Left hindlimb (tissue), 1 donor: ENCODE data around the gene CST7.
A peak's percentile ranks its signal among the peaks of the same experiment; 100 is the strongest.
"Not testable (repeated sequence)": the region's sequence is repeated elsewhere in the genome, so short reads cannot be mapped to it uniquely, and the experiment has no call there.

Experiments used
- DNase-seq: peaks from one replicate; pipeline ENCODE4 v3.0.0-alpha.2; 2018

The CST7 gene

DNA sequence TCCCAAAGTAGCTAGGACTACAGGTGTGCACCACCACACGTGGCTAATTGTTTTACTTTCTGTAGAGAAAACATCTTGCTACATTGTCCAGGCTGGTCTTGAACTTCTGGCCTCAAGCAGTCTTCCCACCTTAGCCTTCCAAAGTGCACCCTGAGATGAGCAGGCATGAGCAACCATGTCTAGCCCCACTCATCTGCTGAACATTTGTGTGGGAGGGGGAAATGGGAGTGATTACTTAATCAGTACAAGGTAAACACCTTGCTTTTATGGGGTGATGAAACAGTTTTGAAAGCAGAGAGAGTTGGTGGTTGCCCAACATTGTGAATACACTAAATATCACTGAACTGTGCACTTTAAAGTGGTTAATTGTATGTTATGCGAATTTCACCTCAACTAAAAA is 38.2 kb downstream of the CST7 start:
- no peak for DNase-seq

DNA sequence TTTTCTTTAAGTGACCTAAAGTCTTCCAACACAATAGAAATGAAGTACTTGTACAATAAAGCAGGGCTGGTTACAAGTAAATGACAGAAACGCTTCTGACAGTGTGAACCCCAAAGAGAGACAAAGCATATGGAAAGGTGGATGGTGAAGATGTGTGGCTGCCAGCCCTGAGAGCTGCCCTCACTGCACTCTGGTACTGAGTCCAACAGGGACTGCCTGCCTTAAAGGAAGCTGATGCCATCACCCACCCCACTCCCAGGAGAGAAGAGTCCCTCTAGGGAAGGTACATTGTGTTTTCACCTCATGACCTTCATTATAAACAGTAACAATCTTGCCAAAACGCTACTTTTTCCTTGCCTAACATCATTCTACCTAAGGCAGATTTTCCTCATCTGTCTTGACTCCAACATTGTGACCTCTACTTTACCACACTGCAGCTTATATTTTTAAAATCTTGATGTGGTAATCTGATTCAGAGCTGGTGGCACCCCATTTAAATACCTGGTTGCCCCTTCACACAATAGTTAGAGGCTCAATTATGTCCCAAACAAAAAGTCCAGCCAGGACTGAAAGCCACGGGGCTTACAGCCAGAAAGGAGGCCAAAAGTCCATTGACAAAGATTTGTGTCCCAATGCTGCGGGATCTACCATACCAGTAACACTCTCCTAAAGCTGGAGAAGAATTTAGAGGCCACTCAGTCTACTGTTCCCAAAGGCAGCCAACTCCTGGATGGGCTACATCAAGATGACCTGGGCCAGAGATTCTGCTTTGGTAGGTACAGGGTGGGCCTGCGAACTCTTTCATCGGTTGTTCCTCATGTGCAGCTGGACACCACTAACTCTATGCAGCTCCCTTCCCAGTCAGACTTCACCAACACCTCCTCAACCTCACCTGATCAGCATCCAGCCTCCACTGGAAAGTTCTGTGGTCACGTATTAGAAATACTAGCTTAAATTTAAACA is 39.1 kb downstream of the CST7 start:
- DNase-seq, result no peak

DNA sequence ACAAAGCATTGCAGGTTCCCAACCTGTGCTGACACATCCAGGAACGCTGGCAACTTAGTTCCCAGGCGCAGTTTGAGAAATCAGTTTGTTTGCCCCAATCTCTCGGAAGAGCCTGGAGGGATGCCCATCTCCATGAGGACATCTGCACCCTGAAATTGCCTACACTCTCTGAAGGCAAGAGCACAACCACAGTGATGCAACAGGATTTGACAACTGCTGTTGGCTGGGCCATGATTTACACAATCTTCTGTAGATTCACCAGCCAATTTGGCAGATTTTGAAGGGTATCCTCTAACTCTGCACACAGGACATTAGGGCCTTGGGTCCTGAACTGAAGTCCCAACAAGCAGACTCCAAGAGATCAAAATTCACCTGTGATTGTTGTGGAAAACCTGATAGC is 40.1 kb downstream of the CST7 start:
- no peak for DNase-seq

DNA sequence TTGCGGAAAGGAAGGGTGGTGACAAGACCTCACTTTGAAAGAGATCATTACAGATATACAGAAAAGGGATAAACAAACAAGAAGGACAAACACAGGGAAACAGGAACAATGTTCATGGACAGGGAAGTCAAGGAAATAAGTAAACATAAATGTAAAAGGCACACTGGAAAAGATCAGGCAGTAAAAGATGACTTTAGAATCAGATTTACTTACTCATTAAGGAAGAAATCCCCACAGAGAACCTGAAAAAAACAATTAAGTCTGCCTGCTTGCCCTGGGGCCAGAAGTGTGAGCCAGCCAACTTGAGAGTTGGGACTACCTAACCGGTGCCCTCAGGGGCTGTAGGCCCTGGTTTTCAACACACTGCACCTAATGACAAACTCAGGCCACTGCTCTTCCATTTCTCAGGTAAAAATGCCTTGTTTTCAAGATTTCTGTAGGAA is 41.8 kb downstream of the CST7 start:
- no peak for DNase-seq

DNA sequence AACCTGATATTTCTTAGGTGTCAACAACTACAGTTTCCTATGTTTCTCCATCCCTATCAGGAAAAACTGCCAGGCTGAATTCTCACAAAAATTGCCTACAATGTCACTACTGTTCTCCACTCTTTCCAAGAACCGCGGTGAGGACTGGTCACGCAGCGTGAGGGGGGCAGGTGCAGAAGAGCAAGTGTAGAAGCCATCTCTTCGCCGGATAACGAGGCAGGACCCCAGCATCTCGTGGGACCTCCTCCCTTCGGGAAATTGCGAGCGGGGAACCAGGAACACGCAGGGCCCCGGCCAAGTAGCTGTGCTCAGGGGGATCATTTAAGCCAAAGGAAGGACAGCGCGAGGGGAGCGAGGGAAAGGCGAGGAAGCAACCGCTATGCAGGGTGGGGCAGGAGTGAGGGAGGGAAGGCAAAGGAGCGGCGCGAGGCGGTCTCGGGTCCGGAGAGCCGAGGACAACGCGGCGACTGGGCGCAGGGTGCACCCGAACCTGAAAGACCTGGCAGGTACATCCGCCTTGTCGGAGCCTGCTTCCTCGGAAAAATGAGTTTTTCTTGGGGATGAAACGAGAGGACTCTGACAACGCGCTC is 42.9 kb downstream of the CST7 start:
- DNase-seq, result peak; percentile 43

DNA sequence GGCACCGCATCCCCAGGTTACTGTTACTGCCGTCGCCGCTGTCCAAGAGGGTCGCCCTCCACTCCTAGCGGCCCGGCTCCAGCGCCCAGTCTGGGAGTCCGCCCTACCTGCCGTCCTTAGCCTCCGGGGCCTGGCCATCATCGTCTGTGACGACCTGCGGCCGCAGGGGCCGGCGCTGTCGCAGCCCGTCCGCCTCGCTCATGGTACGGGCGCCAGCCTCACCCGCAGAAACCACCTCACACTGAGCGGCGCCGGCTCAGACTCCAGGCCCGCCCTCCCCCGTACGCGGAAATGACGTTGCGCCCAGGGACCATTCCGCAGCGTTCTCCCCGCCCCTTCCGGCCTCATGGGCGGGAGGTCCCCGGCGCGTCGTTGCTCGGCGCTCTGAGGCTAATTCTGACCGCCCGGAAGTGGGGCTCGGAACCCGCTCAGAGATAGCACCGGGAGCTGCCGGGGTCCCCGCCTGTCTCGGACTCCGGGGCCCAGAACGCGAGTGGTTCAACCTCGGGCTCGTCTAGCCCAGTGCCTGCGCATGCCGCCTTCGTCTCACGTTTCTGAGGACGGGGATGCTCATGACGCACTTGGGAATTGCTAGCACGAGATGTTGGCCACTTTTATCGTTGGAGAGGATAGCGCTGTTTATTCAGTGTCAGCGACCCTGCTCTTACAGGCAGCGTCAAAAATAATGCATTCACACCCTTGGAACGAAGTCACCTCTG is 43.6 kb downstream of the CST7 start, which contains the start of gene APMAP:
Gene APMAP, minus strand, starts transcription at position 265 of the 719 bp plus-strand sequence. Its CDS starts 63 bp downstream, at position 202.
- DNase-seq, result peak; percentile 95

DNA sequence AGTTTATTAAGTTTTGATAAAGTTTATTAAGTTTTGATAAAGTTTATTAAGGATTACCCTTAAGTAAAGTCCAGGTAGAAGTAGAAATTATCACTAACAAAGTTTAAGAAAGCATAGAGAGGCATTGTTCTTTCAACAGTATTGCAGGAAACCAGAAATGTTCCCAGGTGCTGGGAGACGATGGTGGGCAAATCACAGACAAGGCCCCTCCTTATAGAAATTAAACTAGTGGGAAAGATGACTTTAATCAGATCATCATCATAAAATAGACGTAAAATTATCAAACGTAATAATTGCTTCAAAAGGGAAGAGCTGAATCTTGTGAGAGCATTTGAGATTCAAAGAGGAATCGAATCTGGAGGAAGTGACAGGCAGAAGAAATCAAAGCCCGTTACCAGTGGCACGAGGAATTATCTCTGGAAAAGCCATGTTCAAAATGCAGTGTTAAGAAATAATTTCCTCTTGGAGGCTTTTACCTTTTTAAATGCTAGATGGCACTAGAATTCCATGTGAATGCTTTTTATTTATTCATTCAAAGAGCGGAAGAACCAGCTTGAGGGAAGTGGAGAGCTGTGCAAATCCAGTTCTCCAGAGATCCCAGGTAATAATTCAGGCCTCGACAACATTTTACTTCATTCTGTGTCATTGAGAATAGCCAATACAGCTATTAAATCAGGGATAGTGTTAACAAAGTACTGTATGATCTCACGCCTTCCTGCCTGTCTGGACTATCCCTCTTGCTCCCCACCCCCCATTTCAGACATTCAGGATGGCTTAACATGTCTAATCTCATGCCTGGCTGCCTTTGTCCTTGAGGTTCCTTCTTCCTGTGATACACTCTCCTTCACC is 44.5 kb downstream of the CST7 start:
- peak; percentile 18 for DNase-seq

DNA sequence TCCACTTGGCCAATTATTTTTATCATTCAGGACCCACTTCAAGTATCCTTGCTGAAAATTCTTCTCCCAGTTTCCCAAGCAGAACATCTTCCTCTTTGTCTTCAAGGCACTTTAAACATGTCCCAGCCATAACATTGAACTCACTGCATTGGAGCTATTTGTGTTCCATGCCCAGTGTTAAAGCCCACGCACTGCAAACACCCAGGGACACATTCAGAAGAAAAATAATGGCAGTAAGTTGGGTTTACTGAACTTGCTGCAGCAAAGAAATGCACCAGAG is 45.1 kb downstream of the CST7 start:
- peak; percentile 10 for DNase-seq

DNA sequence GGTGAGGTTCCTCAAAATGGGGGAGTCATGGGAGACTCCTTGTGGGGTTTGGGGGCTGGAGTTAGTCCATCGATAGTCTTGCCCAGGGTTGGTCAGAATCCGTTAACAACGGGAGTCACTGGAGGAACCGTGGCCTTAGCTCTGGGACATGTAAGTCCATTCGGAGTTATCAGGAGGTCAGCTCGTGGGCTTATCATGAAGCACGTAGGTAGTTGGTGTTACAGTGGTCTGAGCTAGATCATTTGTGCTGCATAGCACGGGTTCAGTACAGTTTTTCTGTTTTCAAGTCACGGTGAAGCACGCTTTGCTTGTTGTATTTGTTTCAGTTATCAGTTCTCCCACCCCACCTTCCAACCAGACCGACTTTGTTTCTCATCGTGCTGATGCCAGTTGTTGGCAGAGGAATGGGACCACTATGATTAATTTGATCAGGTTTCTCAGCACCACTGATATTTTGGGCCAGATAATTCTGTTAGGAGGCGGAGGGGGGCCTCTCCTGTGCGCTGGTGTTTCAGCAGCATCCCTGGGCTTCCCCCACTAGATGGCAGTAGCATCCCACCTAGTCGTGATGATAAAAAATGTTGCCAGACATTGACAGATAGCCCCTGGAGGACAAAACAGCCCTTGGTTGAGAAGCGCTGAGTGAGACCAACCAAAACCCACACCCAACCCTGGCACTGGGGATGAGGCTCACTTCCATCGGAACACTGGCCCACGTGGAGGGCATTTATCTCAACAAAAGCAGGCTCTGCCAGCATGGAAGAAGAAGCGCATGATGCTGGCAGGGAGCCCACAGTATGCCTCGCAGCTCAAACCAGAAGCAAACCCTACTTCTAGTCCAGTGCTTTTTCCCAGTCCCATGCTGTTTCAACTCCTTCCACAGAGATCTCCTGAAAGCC is 45.6 kb downstream of the CST7 start:
- DNase-seq, result peak; percentile 83

DNA sequence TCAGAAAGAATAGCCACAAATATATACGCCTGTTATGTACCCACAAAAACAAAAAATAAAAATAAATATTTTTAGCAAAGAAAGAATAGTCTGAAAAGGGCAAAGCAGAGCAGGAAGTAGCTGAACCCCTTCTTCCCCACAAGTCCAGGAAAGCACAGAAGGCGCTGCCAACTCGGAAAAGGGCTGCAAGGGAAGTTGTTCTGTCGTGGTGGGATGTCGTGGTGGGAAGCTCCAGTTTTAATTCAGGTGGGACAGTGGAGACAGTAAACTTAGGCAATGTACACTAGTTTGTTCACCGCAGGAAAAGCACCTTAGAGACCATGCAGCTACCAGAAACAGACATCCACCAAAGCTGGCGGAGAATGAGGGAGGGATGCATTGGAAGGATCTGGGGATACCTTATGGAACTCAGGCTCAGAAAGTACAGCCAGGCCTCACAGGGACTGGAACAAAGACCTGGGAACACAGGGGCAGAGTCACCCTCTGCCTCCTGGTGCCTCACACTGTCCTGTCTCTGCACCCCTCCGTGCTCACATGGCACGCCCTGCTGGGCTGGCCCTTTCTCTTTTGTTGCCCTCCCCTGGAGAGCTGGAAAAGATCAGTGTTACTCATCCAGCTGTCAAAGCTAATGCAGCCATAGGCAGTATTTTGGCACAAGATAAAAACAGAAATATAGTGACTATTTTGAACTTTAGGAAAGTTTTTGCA is 46.8 kb downstream of the CST7 start:
- peak; percentile 30 for DNase-seq

DNA sequence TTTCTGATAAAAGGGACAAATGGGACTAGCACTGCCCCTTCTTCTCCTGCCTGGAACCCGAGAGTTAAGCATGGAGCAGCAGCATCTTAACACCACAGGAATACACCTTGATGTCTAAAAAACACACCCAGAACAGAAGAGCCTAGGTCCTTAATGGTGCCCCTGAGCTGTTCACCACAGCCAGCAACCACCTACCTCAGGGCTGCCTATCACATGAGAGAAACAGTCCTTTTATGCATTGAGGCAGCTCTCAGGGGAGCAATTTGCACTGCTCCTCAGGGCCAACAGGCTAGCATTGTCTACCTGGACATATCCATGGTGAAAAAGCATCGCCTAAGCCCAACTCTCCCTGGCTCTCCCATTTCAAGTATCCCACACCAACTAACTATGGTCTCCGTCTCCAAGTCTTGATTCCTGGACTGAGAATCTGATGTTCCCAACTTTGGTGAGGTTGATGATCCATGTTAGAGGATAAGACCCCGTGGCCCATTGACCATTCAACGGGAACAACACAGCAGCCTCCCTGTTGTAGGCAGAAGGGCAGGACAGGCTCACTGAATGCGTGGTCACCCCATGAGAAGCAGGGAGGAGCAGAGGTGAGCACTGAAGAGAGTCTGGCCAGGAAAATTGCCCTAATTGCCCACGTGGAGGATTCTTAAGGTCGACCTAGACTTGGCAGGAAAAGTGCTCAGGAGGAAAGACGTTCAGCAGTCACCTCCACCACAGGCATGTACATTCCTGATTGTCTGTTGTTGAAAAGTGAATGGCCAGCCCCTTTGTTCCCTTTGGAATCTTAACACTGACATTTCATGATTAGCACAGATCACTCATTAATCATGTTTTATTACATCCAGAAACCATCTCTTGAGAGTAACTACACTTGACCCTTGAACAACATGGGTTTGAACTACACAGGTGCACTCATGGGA is 47.6 kb downstream of the CST7 start:
- DNase-seq, result peak; percentile 16

DNA sequence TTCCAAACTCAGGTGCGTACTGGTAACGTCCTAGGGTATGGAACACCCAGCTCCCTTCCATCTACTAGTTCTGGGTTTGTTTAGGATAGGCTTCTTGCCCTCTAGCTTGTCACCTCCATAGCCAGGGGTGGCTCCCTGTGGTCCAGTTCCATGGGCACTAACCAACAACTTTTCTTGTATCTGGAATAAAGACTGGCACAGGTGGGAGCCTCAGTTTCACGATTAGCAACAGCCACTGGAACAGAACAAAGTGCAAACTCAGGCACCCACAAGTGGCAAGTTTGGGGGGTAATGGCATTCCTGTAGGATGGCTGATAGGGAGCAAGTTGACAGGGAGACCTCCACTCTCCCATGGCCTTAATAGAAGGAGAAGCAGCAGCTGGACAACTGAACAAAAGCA is 49.1 kb downstream of the CST7 start:
- no peak for DNase-seq

DNA sequence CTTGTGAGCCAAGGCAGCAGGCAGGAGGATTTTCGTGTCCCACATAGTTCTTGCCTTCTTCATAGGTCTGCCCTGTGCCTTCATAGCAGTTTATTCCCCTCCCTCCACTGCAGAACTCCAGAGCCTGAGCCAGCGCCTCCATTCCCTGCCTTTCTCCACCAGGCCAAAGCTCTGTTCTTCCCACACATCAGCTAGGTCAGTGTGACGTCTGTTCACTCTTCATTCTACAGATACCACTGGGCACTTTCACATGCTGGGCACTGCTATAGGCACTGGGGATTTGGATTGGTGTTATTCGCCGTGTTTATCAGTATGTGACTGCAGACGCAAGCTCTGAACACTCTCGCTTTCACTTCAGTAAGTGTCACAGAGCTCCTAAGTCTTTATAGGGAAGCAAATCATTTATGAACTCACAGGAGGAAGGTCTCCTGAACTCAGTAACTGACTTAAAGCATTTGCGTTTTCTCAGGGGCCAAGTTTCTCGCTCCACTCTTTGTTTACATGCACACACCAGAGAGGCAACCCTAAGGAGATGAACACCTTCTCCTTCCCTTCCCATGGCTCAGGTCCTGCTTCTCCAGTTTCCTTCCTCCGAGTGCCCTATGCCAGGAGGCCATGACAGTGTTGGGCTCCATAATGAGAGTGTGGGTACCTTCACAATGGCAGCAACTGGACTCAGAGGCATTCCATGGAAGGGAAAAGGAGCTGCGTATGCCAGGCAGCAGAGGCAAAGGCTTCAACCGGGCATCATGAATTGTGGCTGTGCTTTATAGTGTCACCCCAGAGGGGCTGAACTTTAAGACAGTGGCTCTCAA is 49.8 kb downstream of the CST7 start:
- DNase-seq, result no peak

DNA sequence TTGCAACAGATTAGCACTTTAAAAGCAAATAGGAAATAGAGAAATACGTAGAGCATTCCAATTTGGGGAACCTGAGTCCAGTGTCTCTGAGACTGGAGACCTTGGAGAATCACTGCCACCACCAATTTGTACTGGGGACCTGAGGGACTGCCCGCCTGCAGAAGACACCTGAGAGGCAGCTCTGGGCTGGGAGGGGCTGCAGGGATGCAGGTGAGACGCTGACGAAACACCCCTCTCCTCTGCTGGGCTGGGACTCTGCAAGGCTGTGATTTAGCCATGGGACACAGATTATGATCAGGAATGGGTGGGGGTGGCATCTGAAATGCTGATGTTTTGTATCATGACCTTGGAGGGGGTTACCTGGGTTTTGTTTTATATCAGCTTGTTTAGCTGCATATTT is 50.5 kb downstream of the CST7 start:
- no peak for DNase-seq

DNA sequence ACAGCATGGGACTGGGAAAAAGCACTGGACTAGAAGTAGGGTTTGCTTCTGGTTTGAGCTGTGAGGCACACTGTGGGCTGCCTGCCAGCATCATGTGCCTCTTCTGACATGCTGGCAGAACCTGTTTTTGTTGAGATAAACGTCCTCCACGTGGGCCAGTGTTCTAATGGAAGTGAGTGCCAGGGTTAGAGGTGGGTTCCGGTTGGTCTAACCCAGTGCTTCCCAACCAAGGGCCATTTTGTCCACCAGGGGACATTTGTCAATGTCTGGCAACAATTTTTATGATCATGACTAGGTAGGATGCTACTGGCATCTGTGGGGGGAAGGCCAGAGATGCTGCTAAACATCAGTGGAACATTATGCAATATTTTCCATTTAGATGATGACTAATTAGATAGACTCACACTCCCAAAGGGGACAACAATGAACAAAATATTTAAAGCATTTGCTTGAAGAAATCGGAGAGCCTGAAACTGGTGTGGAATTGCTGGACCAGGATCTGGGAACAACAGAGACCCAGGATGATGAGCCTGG is 51.3 kb downstream of the CST7 start:
- DNase-seq, result peak; percentile 17

DNA sequence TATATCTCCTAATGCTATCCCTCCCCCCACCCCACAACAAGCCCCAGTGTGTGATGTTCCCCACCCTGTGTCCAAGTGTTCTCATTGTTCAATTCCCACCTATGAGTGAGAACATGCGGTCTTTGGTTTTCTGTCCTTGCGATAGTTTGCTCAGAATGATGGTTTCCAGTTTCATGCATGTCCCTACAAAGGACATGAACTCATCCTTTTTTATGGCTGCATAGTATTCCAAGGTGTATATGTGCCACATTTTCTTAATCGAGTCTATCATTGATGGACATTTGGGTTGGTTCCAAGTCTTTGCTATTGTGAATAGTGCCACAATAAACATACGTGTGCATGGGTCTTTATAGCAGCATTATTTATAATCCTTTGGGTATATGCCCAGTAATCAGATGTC is 52.3 kb downstream of the CST7 start:
- DNase-seq, result not testable (repeated sequence)

DNA sequence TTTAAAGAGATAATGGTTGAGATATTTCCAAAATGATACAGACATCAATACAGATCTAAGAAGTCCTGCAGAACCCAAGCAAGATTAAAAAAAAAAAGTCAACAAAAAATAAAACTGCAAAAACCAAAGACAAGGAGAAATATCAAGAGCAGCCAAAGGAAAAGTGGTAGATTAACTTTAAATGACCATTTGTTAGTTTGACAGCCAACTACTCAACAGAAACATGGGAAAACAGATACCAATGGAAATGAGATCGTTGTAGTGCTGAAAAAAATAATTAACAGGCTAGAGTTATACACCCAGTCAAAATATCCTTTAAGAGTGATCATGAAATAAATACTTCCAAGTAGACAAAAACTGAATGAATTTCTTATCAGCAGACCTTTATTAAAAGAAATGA is 53.9 kb downstream of the CST7 start:
- no peak for DNase-seq

DNA sequence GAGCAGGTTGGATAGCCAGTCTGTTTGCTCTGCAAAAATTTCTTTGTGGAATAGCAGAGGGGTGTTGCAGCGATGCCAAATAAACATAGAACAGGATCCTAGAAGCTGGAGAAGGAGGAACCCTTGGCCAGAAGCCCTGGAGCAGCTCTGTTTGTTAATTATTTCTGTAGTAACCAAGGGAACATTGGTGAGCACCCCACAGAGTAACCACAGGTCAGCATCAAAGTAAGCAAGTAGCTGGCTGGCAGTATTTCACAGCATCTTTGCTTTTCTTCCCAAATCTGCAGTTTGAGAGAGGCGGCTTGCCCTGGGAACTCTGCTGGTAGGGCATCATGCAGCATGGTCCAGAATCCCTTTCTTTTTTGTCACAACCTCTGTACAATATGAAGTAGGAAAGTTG is 56.2 kb downstream of the CST7 start:
- DNase-seq, result peak; percentile 18

DNA sequence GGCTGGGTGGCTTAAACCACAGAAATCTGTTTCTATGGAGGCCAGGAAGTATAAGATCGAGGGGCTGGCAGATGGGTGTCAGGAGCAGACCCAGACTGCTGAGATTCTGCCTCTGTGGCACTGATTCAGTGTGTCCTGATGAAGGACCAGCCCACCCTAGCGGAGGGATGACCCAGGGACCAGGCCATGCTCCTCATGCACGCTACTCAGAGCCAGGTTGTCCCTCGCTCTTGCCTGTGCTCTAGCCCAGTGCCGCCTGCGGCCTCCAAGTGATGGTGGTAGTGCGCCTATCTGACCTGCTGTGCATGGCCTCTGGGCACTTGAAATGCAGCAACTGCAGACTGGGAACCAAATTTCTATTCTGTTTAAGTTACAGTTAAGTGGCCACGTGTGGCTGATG is 56.6 kb downstream of the CST7 start:
- peak; percentile 10 for DNase-seq
